Measurements from ENCODE around the gene FXYD2.

- TF ChIP-seq CTCF (IDR thresholded peaks at IDR 0.05 in 2 of 3, conservative IDR thresholded peaks at IDR 0.05 in 1 of 3; ENCODE audit: control insufficient read depth in 2 of 3, extremely low read depth in 1 of 3, insufficient read depth in 1 of 3, low read depth in 3 of 3, low read length in 3 of 3) = no peak
- TF ChIP-seq PRDM15 (CRISPR knock-in tag; IDR thresholded peaks at IDR 0.05) = no peak
- TF ChIP-seq ESRRA (IDR thresholded peaks at IDR 0.05; ENCODE audit: low read length) = no peak
- no peak for TF ChIP-seq PAX8 (IDR thresholded peaks at IDR 0.05)
- TF ChIP-seq EZH2 (IDR thresholded peaks at IDR 0.05; ENCODE audit: borderline replicate concordance, control insufficient read depth, low read depth, low read length) = no peak
- TF ChIP-seq FOXM1 (IDR thresholded peaks at IDR 0.05; ENCODE audit: low read depth, low read length) = no peak
- no peak for TF ChIP-seq GABPA (IDR thresholded peaks at IDR 0.05; ENCODE audit: low read depth)
- no peak for TF ChIP-seq POLR2A (IDR thresholded peaks at IDR 0.05; ENCODE audit: low read depth, low read length)
These were observed 47.9 kb upstream of the FXYD2 start for GRCh38 chr11:117872420-117872961.
